Panc1 (cell line): Measurements from ENCODE around the gene HFE. TPM values are rescaled to one million over a fixed set of nuclear protein-coding genes. Genes with fewer than 3 reads are reported as not detected.

ENCODE experiments used
- ATAC-seq: fragments of 200-7000 bp; cut with Tn5 transposase; 2 replicates; pipeline ENCODE4 v1.9.1; 2020; ENCODE audit warnings: mild to moderate bottlenecking, moderate library complexity
- BruUV-seq: library from RNA; stranded (reverse); fragments of 400-500 nt; replicated peaks from 2 replicates; lab custom pipeline; 2021; lab: Mats Ljungman, UMichigan
- CTCF ChIA-PET: fragments of 300-600 bp; sonication (Branson Sonifier 250); formaldehyde crosslinking; loops from one replicate; lab custom pipeline; 2022; ENCODE audit warnings: antibody characterized with exemption; lab: Charles Lee
- POLR2A ChIA-PET: fragments of 300-600 bp; sonication (Branson Sonifier 250); formaldehyde crosslinking; loops from one replicate; lab custom pipeline; 2022; ENCODE audit warnings: antibody characterized with exemption; lab: Charles Lee
- DNase-seq: peaks from one replicate; pipeline ENCODE4 v3.0.0-alpha.2; 2010; ENCODE audit warnings: low read depth, low spot score
- H3K27ac ChIP-seq: 2 replicates; pipeline ENCODE4 v1.5.1; 2011; ENCODE audit warnings: mild to moderate bottlenecking, low read length, inconsistent platforms
- H3K27me3 ChIP-seq: fragments of 200-500 bp; sonication (Bioruptor generic); 2 replicates; pipeline ENCODE4 v1.6.0; 2014; ENCODE audit warnings: low read length, inconsistent platforms; ENCODE audit not compliant: control insufficient read depth, insufficient read depth
- H3K36me3 ChIP-seq: fragments of 200-500 bp; sonication (Bioruptor generic); 2 replicates; pipeline ENCODE4 v1.5.1; 2014; ENCODE audit warnings: inconsistent platforms, mild to moderate bottlenecking, low read length, moderate library complexity; ENCODE audit not compliant: control insufficient read depth, insufficient read depth
- H3K4me1 ChIP-seq: 2 replicates; pipeline ENCODE4 v1.5.1; 2011; ENCODE audit warnings: inconsistent platforms, mild to moderate bottlenecking, low read length, moderate library complexity; ENCODE audit not compliant: control insufficient read depth, insufficient read depth
- H3K4me3 ChIP-seq, 2 experiments: 2 replicates each; pipeline ENCODE4 v1.5.1; 2011 to 2012; ENCODE audit warnings: low read depth in 2 of 2, low read length in 2 of 2, mild to moderate bottlenecking in 2 of 2, inconsistent platforms in 1 of 2, moderate library complexity in 1 of 2
- H3K9me3 ChIP-seq: fragments of 200-500 bp; sonication (Bioruptor generic); 2 replicates; pipeline ENCODE4 v1.5.1; 2014; ENCODE audit warnings: low read depth, mild to moderate bottlenecking, inconsistent platforms, low read length, moderate library complexity; ENCODE audit not compliant: control insufficient read depth, insufficient read depth
- POLR2AphosphoS5 ChIP-seq: IDR thresholded peaks from 2 replicates; pipeline ENCODE4 v1.6.1; 2012; ENCODE audit warnings: mild to moderate bottlenecking, low read depth, low read length, moderate library complexity
- SIN3A ChIP-seq: IDR thresholded peaks from 2 replicates; pipeline ENCODE4 v1.6.1; 2012; ENCODE audit warnings: low read depth, mild to moderate bottlenecking, low read length, moderate library complexity, borderline replicate concordance; ENCODE audit not compliant: insufficient read depth
- TCF7L2 ChIP-seq: IDR thresholded peaks from 2 replicates; pipeline ENCODE4 v1.6.1; 2011; ENCODE audit warnings: mild to moderate bottlenecking, low read depth, low read length, inconsistent platforms
- in situ Hi-C: cut with HindIII; loops from 2 replicates; pipeline ENCODE4 v1.10.0; 2016; ENCODE audit warnings: low sequenced_read_pairs, low pct_unique_long_range_greater_than_20kb
- intact Hi-C: fragments of 100-400 bp; cut with micrococcal nuclease; formaldehyde crosslinking; loops from one replicate; pipeline ENCODE4 v1.10.0; 2022; ENCODE audit not compliant: unreplicated experiment
- total RNA-seq: library from RNA; stranded (reverse); gene quantifications from one replicate; pipeline ENCODE4 v1.2.1, GENCODE V29; 2021; ENCODE audit not compliant: unreplicated experiment
- TF ChIP-seq, protein P1 (sequence below), 2 experiments: IDR thresholded peaks; 2 replicates each; pipeline ENCODE4 v1.6.1; 2011 to 2012; ENCODE audit warnings: low read depth in 2 of 2, control low read depth in 1 of 2, low read length in 1 of 2, mild to moderate bottlenecking in 1 of 2, moderate library complexity in 1 of 2; ENCODE audit not compliant: insufficient read depth in 1 of 2
- TF ChIP-seq, protein P2 (sequence below): fragments of 450-650 bp; IDR thresholded peaks from 2 replicates; pipeline ENCODE4 v1.5.1; 2017; ENCODE audit warnings: mild to moderate bottlenecking

The HFE gene
- total RNA-seq, 1 experiment from 2014 or later = 12.1 TPM

DNA sequence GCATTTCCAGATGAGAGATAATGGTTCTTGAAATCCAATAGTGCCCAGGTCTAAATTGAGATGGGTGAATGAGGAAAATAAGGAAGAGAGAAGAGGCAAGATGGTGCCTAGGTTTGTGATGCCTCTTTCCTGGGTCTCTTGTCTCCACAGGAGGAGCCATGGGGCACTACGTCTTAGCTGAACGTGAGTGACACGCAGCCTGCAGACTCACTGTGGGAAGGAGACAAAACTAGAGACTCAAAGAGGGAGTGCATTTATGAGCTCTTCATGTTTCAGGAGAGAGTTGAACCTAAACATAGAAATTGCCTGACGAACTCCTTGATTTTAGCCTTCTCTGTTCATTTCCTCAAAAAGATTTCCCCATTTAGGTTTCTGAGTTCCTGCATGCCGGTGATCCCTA, 6.8 kb downstream of the HFE start:
- ChIA-PET CTCF (no interaction called here), POLR2A (no interaction called here)
- ATAC-seq (no peak), DNase-seq (no peak)
- intact Hi-C loops = no loop called here
- Histone ChIP-seq H3K4me3 (no peak overlapping the region), H3K9me3 (no peaks in the 10 kb centered on the region), H3K4me1 (no peaks in the 10 kb centered on the region; the same call in 1 of the 2 replicates), H3K27me3 (no peaks in the 10 kb centered on the region), H3K27ac (no peak overlapping the region), H3K36me3 (no peaks in the 10 kb centered on the region)
- TF ChIP-seq, protein P1, sequence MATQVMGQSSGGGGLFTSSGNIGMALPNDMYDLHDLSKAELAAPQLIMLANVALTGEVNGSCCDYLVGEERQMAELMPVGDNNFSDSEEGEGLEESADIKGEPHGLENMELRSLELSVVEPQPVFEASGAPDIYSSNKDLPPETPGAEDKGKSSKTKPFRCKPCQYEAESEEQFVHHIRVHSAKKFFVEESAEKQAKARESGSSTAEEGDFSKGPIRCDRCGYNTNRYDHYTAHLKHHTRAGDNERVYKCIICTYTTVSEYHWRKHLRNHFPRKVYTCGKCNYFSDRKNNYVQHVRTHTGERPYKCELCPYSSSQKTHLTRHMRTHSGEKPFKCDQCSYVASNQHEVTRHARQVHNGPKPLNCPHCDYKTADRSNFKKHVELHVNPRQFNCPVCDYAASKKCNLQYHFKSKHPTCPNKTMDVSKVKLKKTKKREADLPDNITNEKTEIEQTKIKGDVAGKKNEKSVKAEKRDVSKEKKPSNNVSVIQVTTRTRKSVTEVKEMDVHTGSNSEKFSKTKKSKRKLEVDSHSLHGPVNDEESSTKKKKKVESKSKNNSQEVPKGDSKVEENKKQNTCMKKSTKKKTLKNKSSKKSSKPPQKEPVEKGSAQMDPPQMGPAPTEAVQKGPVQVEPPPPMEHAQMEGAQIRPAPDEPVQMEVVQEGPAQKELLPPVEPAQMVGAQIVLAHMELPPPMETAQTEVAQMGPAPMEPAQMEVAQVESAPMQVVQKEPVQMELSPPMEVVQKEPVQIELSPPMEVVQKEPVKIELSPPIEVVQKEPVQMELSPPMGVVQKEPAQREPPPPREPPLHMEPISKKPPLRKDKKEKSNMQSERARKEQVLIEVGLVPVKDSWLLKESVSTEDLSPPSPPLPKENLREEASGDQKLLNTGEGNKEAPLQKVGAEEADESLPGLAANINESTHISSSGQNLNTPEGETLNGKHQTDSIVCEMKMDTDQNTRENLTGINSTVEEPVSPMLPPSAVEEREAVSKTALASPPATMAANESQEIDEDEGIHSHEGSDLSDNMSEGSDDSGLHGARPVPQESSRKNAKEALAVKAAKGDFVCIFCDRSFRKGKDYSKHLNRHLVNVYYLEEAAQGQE (IDR thresholded peaks at IDR 0.05; ENCODE audit: insufficient read depth in 1 of 2, low read depth in 2 of 2, low read length in 1 of 2) = no peak
- no peak for TF ChIP-seq TCF7L2
- no peak for TF ChIP-seq SIN3A
- TF ChIP-seq, protein P2, sequence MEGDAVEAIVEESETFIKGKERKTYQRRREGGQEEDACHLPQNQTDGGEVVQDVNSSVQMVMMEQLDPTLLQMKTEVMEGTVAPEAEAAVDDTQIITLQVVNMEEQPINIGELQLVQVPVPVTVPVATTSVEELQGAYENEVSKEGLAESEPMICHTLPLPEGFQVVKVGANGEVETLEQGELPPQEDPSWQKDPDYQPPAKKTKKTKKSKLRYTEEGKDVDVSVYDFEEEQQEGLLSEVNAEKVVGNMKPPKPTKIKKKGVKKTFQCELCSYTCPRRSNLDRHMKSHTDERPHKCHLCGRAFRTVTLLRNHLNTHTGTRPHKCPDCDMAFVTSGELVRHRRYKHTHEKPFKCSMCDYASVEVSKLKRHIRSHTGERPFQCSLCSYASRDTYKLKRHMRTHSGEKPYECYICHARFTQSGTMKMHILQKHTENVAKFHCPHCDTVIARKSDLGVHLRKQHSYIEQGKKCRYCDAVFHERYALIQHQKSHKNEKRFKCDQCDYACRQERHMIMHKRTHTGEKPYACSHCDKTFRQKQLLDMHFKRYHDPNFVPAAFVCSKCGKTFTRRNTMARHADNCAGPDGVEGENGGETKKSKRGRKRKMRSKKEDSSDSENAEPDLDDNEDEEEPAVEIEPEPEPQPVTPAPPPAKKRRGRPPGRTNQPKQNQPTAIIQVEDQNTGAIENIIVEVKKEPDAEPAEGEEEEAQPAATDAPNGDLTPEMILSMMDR = no peak
- no peak for TF ChIP-seq POLR2AphosphoS5
- no TSS peak for BruUV-seq
- in situ Hi-C loops = no loop called here

DNA sequence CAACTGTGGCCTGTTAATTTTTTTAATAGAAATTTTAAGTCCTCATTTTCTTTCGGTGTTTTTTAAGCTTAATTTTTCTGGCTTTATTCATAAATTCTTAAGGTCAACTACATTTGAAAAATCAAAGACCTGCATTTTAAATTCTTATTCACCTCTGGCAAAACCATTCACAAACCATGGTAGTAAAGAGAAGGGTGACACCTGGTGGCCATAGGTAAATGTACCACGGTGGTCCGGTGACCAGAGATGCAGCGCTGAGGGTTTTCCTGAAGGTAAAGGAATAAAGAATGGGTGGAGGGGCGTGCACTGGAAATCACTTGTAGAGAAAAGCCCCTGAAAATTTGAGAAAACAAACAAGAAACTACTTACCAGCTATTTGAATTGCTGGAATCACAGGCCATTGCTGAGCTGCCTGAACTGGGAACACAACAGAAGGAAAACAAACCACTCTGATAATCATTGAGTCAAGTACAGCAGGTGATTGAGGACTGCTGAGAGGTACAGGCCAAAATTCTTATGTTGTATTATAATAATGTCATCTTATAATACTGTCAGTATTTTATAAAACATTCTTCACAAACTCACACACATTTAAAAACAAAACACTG, 10.1 kb downstream of the HFE start:
- DNase-seq = no peak
- ChIA-PET POLR2A (interaction anchor here (0.6 to 0.9 kb wide), 2 partner anchors 60 to 75 kb away, joined by 4 to 12 read pairs; a partner anchor contains a TSS), CTCF (interaction anchor here (0.8 to 1.0 kb wide), 2 partner anchors 11 to 28 kb away, joined by 3 to 4 read pairs; no protein-coding TSS in a partner anchor)
- in situ Hi-C loops (loop anchor here (5.0 kb wide), 1 partner anchor 35 kb away; no protein-coding TSS in a partner anchor), intact Hi-C loops (loop anchor here (1.0 kb wide), 1 partner anchor 31 kb away; no protein-coding TSS in a partner anchor)
- Histone ChIP-seq H3K4me3 (no peak overlapping the region), H3K27ac (no peak overlapping the region), H3K27me3 (no peaks in the 10 kb centered on the region), H3K9me3 (no peaks in the 10 kb centered on the region), H3K4me1 (no peaks in the 10 kb centered on the region; the same call in 1 of the 2 replicates), H3K36me3 (no peaks in the 10 kb centered on the region)
- ATAC-seq = peak; percentile 95
- TF ChIP-seq, protein P1 (IDR thresholded peaks at IDR 0.05; ENCODE audit: insufficient read depth in 1 of 2, low read depth in 2 of 2, low read length in 1 of 2) = no peak
- no peak for TF ChIP-seq TCF7L2
- TF ChIP-seq, protein P2 = peak; percentile 82
- BruUV-seq = no TSS peak
